GM12864 (cell line): ENCODE data around the gene CYP1A1.
A peak's percentile ranks its signal among the peaks of the same experiment; 100 is the strongest.

Experiments
- DNase-seq: peaks from one replicate; pipeline ENCODE4 v3.0.0-alpha.2; 2011; ENCODE audit warnings: low read depth
- H3K4me3 ChIP-seq: 2 replicates; pipeline ENCODE4 v1.5.1; 2011; ENCODE audit warnings: mild to moderate bottlenecking, low read depth, low read length, control low read depth
- TF ChIP-seq, protein P1 (sequence below): IDR thresholded peaks from 2 replicates; pipeline ENCODE4 v1.5.1; 2011; ENCODE audit warnings: low read depth, mild to moderate bottlenecking, moderate library complexity, low read length, control low read depth, inconsistent platforms; ENCODE audit errors: missing control alignments

Gene CYP1A1

DNA sequence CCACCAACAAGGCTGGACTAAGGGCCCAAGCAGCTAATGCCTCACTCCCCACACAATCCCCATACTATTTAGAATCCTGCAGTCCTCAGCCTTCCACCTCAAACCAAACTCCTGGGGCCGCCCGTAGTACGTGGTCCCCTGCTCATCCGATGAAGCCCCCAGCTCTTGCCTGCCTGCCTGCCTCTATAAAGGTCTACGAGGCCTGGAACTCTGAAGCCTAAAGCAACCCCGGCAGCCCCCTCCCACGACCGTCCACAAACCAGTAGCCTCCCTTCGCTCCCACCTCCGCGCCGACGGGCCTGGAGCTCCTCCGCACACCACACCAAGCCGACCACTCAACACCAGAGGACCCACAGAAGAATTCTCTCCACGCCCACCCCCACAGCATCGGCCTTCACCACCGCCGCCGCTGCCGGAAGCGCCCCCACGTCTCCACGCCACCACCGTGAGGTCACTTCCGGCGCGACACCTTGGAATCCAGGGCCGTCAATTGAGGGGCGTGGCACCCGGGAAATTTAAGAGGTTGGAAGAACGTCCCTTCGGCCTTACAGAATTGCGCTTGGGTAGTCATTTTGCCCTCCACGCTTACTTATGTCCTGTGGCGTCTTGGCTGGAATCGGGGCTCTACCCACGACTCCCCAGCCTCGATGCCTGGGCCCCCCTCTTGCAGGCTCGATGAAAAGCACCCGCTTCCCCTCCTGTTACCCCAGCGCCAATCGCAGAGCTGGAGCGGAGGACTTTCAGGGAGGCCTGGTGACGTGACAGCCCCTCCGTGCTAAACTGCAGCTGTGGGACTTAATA is 29.5 kb downstream of the CYP1A1 start, which contains the start of gene EDC3:
TSS of gene EDC3 (minus strand) at position 428 of the 801 bp plus-strand sequence. CDS start 20,900 bp downstream, outside the sequence.
- H3K4me3 ChIP-seq = peak within 1 kb of the TSS; percentile 80
- TF ChIP-seq, protein P1, sequence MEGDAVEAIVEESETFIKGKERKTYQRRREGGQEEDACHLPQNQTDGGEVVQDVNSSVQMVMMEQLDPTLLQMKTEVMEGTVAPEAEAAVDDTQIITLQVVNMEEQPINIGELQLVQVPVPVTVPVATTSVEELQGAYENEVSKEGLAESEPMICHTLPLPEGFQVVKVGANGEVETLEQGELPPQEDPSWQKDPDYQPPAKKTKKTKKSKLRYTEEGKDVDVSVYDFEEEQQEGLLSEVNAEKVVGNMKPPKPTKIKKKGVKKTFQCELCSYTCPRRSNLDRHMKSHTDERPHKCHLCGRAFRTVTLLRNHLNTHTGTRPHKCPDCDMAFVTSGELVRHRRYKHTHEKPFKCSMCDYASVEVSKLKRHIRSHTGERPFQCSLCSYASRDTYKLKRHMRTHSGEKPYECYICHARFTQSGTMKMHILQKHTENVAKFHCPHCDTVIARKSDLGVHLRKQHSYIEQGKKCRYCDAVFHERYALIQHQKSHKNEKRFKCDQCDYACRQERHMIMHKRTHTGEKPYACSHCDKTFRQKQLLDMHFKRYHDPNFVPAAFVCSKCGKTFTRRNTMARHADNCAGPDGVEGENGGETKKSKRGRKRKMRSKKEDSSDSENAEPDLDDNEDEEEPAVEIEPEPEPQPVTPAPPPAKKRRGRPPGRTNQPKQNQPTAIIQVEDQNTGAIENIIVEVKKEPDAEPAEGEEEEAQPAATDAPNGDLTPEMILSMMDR = no peak
- peak; percentile 37 for DNase-seq

DNA sequence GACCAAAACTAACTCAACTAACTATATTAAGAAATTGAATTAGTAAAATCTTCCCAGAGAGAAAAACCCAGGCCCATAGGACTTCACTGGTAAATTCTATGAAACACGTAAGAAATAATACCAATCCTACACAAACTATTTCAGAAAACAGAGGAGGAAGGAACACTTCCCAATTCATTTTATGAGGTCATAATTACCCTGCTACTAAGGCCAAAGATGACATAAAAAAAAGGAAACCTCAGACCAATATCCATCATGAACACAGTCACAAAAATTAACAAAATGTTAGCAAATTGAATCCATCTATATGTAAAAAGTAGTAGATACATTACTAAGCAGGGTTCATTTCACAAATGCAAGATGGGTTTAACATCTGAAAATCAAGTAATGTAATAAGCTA is 33.0 kb downstream of the CYP1A1 start:
- no peak overlapping the region for H3K4me3 ChIP-seq
- TF ChIP-seq, protein P1 = no peak
- DNase-seq = no peak

DNA sequence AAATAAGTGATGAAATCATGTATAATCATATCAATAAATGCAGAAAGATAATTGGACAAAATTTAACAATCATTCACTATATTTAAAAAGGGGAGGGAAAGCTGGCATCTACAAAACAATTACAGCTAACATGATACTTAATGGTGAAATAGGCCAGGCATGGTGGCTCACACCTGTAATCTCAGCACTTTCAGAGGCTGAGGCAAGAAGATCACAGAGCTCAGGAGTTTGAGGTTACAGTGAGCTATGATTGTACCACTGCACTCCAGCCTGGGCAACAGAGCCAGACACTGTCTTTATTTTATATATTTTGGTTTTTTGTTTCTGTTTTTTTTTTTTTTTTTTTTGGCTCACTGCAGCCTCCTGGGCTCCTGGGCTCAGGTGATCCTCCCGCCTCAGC is 41.6 kb downstream of the CYP1A1 start:
- no peak overlapping the region for H3K4me3 ChIP-seq
- no peak for DNase-seq
- TF ChIP-seq, protein P1 = no peak

DNA sequence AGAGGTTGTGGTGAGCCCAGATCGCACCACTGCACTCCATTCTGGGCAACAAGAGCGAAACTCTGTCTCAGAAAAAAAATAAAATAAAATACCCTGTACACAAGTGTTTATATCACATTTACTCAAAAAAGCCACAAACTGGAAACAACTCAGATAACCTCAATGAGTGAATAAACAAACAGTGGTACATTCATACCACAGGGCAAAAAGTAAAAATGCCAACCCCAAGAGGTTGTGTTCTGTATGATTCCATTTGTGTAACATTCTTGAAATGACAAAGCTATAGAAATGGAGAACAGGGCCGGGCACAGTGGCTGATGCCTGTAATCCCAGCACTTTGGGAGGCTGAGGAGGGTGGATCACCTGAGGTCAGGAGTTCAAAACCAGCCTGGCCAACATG is 42.4 kb downstream of the CYP1A1 start:
- H3K4me3 ChIP-seq = no peak overlapping the region
- TF ChIP-seq, protein P1 = no peak
- no peak for DNase-seq

DNA sequence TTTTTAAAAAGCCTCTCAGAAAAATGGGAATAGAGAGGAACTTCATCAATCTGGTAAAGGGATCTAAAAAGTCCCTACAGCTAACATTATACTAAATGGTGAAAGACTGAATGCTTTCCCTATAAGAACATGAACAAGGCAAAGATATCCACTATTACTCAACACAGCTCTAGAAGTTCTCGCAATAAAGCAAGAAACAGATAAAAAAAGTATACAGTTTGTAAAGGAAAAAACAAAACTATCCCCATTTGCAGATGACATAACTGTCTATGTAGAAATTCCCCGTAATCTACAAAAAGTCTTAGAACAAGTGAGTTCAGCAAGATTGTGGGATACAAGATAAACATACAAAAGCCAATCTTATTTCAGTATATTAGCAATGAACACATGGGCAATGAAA is 44.9 kb downstream of the CYP1A1 start:
- no peak for DNase-seq
- TF ChIP-seq, protein P1 = no peak
- no peak overlapping the region for H3K4me3 ChIP-seq

DNA sequence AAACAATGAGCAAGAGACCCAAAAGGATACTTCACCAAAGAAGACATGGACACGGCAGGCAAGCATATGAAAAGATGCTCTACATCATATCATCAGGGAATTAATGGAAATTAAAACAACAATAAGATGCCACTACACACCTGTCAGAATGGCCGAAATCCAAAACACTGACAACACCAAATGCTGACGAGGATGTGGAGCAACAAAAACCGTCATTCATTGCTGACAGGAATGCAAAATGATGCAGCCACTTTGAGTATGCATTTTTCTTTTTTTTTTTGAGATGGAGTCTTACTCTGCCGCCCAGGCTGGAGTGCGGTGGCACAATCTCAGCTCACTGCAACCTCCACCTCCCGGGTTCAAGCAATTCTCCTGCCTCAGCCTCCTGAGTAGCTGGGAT is 48.5 kb downstream of the CYP1A1 start:
- H3K4me3 ChIP-seq = no peak overlapping the region
- DNase-seq = no peak
- TF ChIP-seq, protein P1 = no peak

DNA sequence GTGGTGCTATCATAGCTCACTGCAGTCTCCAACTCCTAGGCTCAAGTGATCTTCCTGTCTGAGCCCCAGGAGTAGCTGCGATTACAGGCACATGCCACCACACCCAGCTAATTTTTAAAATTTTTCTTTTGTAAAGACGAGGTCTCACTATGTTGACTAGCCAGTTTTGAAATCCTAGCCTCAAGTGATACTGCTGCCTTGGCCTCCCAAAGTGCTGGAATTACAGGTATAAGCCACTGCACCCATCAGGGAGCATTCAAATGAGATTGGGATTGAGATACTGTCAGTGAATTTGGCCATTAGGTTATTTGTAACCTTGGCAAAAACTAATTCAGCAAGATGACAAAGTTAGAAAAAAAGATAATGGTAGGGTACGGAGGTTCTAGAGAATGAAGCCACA is 51.2 kb downstream of the CYP1A1 start:
- H3K4me3 ChIP-seq = no peak overlapping the region
- DNase-seq = no peak
- TF ChIP-seq, protein P1 = no peak
